8988T (cell line): Measurements from ENCODE around the gene SAMD4A.

Experiments
- DNase-seq: peaks from one replicate; pipeline ENCODE4 v3.0.0; 2011

Gene SAMD4A

GRCh38 chr14:54771411-54772027 is 204.6 kb downstream of the SAMD4A start:
- no peak for DNase-seq

- no peak for DNase-seq
Observed at GRCh38 chr14:54772451-54772881, 205.5 kb downstream of the SAMD4A start.

GRCh38 chr14:54773171-54774006 is 206.5 kb downstream of the SAMD4A start:
- peak; percentile 83 for DNase-seq

GRCh38 chr14:54774824-54775223 is 207.9 kb downstream of the SAMD4A start:
- DNase-seq, result no peak

- DNase-seq, result no peak
Observed at GRCh38 chr14:54775486-54776140, 208.7 kb downstream of the SAMD4A start.

GRCh38 chr14:54776361-54777001 is 209.6 kb downstream of the SAMD4A start:
- no peak for DNase-seq

- no peak for DNase-seq
Observed at GRCh38 chr14:54777395-54777794, 210.5 kb downstream of the SAMD4A start.

- no peak for DNase-seq
Observed at GRCh38 chr14:54778618-54779345, 211.9 kb downstream of the SAMD4A start.

GRCh38 chr14:54781080-54781479 is 214.2 kb downstream of the SAMD4A start:
- no peak for DNase-seq

GRCh38 chr14:54781961-54782750 is 215.2 kb downstream of the SAMD4A start:
- DNase-seq, result no peak

GRCh38 chr14:54782751-54783659 is 216.1 kb downstream of the SAMD4A start:
- no peak for DNase-seq

GRCh38 chr14:54783660-54784015 is 216.7 kb downstream of the SAMD4A start:
- DNase-seq, result no peak

- DNase-seq, result no peak
Observed at GRCh38 chr14:54784060-54784459, 217.1 kb downstream of the SAMD4A start.

GRCh38 chr14:54784657-54785056 is 217.7 kb downstream of the SAMD4A start:
- DNase-seq, result no peak

GRCh38 chr14:54785136-54785777 is 218.3 kb downstream of the SAMD4A start:
- no peak for DNase-seq

- DNase-seq, result no peak
Observed at GRCh38 chr14:54785778-54786770, 219.1 kb downstream of the SAMD4A start.

GRCh38 chr14:54786838-54787237 is 219.9 kb downstream of the SAMD4A start:
- DNase-seq, result no peak

GRCh38 chr14:54787261-54787660 is 220.3 kb downstream of the SAMD4A start:
- DNase-seq, result no peak

GRCh38 chr14:54788701-54789100 is 221.8 kb downstream of the SAMD4A start:
- no peak for DNase-seq
